ENCODE measurements around the gene KCNK6. TPM values are rescaled to one million over a fixed set of nuclear protein-coding genes. Genes with fewer than 3 reads are reported as not detected.

Gene KCNK6
- total RNA-seq, 2 donors from 2014 or later = 8.6 to 13.8 TPM

- DNase-seq (no peak), ATAC-seq (no peak)
- Histone ChIP-seq H3K36me3 (replicated peaks in 1 of 2; ENCODE audit: insufficient read depth in 1 of 2, low read depth in 2 of 2) (peaks cover 0 to 3% of the 10 kb centered on the region in 2 donors), H3K4me3 (no peak overlapping the region), H3K4me1 (peaks cover 38% of the 10 kb centered on the region), H3K27me3 (no peaks in the 10 kb centered on the region), H3K9me3 (no peaks in the 10 kb centered on the region), H3K27ac (no peak overlapping the region)
- intact Hi-C loops (cut with DNase I) = no loop called here
- TF ChIP-seq, protein P1, sequence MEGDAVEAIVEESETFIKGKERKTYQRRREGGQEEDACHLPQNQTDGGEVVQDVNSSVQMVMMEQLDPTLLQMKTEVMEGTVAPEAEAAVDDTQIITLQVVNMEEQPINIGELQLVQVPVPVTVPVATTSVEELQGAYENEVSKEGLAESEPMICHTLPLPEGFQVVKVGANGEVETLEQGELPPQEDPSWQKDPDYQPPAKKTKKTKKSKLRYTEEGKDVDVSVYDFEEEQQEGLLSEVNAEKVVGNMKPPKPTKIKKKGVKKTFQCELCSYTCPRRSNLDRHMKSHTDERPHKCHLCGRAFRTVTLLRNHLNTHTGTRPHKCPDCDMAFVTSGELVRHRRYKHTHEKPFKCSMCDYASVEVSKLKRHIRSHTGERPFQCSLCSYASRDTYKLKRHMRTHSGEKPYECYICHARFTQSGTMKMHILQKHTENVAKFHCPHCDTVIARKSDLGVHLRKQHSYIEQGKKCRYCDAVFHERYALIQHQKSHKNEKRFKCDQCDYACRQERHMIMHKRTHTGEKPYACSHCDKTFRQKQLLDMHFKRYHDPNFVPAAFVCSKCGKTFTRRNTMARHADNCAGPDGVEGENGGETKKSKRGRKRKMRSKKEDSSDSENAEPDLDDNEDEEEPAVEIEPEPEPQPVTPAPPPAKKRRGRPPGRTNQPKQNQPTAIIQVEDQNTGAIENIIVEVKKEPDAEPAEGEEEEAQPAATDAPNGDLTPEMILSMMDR (IDR thresholded peaks at IDR 0.05) = no peak
- no peak for TF ChIP-seq POLR2A (IDR thresholded peaks at IDR 0.05)
- WGBS, 2 donors = 89 to 91% methylated on average over 5 of the region's 5 CpGs
Observed at GRCh38 chr19:38285567-38285966, 34.1 kb upstream of the KCNK6 start.

DNA sequence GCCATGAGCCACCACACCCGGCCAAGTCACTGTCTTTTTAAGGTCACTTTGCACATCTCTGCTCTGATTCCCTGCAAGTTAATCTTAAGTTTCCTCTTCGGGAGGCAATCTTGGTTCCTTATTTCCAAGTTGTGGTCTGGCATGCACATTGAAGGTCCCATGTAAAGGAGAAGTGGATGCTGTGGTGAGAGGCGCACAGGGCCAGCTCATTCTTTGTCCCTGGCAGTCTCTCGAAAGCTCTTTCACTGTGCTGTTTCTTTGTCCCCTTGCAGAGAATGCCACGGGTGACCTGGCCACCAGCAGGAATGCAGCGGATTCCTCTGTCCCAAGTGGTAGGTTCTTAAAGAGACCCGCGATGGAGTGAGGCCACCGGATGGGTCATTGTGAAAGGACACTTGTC, 32.0 kb upstream of the KCNK6 start:
- H3K4me3 ChIP-seq = no peak overlapping the region
- peaks cover 0 to 3% of the 10 kb centered on the region in 2 donors for H3K36me3 ChIP-seq (replicated peaks in 1 of 2; ENCODE audit: insufficient read depth in 1 of 2, low read depth in 2 of 2)
- intact Hi-C loops (cut with DNase I) = no loop called here
- peak in 1 of 4 donors; percentile 49 for DNase-seq
- H3K9me3 ChIP-seq = no peaks in the 10 kb centered on the region
- no peak for TF ChIP-seq POLR2A (IDR thresholded peaks at IDR 0.05)
- TF ChIP-seq, protein P1 (IDR thresholded peaks at IDR 0.05) = no peak
- ATAC-seq = no peak
- H3K27ac ChIP-seq = no peak overlapping the region
- H3K27me3 ChIP-seq = no peaks in the 10 kb centered on the region
- peaks cover 31% of the 10 kb centered on the region for H3K4me1 ChIP-seq
- 82 to 94% methylated on average over 4 to 9 of the region's 9 CpGs for WGBS, 2 donors

DNA sequence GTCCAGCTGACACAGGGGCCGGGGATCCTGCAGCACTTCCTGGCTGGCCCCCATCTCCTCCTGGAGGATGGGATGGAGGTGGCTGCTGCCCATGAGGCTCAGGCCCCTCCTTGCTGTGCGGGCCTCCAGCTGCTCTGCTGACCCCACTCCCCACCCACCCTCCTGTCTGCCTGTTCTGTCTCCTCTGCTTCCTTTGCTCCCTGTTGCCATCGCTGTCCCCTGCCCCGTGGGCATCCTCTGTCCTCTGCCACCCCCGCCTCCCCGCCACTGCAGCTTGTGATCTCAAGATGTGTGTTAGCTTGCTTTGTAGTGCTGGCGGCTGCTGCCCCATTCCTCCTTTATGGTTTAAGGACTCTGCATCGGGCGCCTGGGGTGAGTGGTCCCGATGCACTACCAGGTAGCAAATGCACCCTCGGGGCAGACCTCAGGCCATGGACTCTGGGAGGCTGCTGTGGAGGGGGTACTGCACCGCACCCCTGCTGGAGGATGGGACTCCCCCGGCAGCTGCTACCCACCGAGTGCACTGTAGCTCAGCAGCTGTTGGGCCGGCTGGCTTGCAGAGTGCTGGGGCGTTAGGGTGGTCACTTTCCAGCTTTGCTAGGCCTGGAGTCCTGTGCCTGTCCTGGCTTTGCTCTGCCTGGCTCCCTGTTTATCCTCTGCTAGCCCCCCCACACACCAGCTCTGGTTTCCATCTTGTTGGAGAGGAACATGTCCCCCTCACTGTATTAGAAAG, 31.4 kb upstream of the KCNK6 start:
- peaks cover 0 to 3% of the 10 kb centered on the region in 2 donors for H3K36me3 ChIP-seq (replicated peaks in 1 of 2; ENCODE audit: insufficient read depth in 1 of 2, low read depth in 2 of 2)
- WGBS, 2 donors = 94% methylated on average over 11 to 14 of the region's 16 CpGs
- intact Hi-C loops (cut with DNase I) = no loop called here

GRCh38 chr19:38289955-38290354, 29.7 kb upstream of the KCNK6 start:
- Histone ChIP-seq H3K27me3 (no peaks in the 10 kb centered on the region), H3K4me1 (peaks cover 26% of the 10 kb centered on the region), H3K27ac (peak overlapping the region; percentile 67 to 86 (median 76)), H3K9me3 (no peaks in the 10 kb centered on the region), H3K36me3 (replicated peaks in 1 of 2; ENCODE audit: insufficient read depth in 1 of 2, low read depth in 2 of 2) (peaks cover 0 to 3% of the 10 kb centered on the region in 2 donors), H3K4me3 (no peak overlapping the region)
- no peak for ATAC-seq
- no peak for DNase-seq
- TF ChIP-seq POLR2A (IDR thresholded peaks at IDR 0.05) = no peak
- 95 to 97% methylated on average over 11 to 15 of the region's 15 CpGs for WGBS, 2 donors
- intact Hi-C loops (cut with DNase I) = no loop called here

More for the DNA sequence above, 31.4 kb upstream of the KCNK6 start:
- H3K27me3 ChIP-seq = no peaks in the 10 kb centered on the region
- TF ChIP-seq, protein P1 (IDR thresholded peaks at IDR 0.05) = no peak
- no peak for TF ChIP-seq POLR2A (IDR thresholded peaks at IDR 0.05)
- peaks cover 26% of the 10 kb centered on the region for H3K4me1 ChIP-seq
- H3K9me3 ChIP-seq = no peaks in the 10 kb centered on the region
- no peak for DNase-seq
- ATAC-seq = no peak
- H3K4me3 ChIP-seq = no peak overlapping the region
- peak overlapping the region in 2 of 4 donors; percentile 9 to 19 for H3K27ac ChIP-seq

- peak in 2 of 3 donors; percentile 14 to 16 for TF ChIP-seq POLR2A (IDR thresholded peaks at IDR 0.05)
- TF ChIP-seq, protein P1 (IDR thresholded peaks at IDR 0.05) = no peak
Observed at GRCh38 chr19:38290631-38291147, 29.0 kb upstream of the KCNK6 start.

More at GRCh38 chr19:38290631-38291147, 29.0 kb upstream of the KCNK6 start:
- peak overlapping the region; percentile 67 to 86 (median 76) for H3K27ac ChIP-seq
- peak; percentile 85 to 94 (median 92) for DNase-seq
- WGBS, 2 donors = 20 to 29% methylated on average over 1 to 13 of the region's 13 CpGs
- H3K27me3 ChIP-seq = no peaks in the 10 kb centered on the region
- H3K9me3 ChIP-seq = no peaks in the 10 kb centered on the region
- peak; percentile 93 for ATAC-seq
- H3K4me3 ChIP-seq = no peak overlapping the region
- peaks cover 0 to 3% of the 10 kb centered on the region in 2 donors for H3K36me3 ChIP-seq (replicated peaks in 1 of 2; ENCODE audit: insufficient read depth in 1 of 2, low read depth in 2 of 2)
- intact Hi-C loops (cut with DNase I) = no loop called here
- peaks cover 26% of the 10 kb centered on the region for H3K4me1 ChIP-seq

All from body of pancreas (tissue), 4 donors.